ENCODE measurements around the gene B3GALT2.

- TF ChIP-seq POLR2A (IDR thresholded peaks at IDR 0.05; ENCODE audit: low read depth, low read length) (no peak), REST (IDR thresholded peaks at IDR 0.05; ENCODE audit: low read depth, low read length) (no peak), MAX (IDR thresholded peaks at IDR 0.05; ENCODE audit: low read depth, low read length) (no peak), EZH2 (IDR thresholded peaks at IDR 0.05; ENCODE audit: borderline replicate concordance, control insufficient read depth, low read depth, low read length) (no peak), SUZ12 (IDR thresholded peaks at IDR 0.05; ENCODE audit: unreplicated experiment) (no peak), ZNF217 (IDR thresholded peaks at IDR 0.05) (no peak), POLR2AphosphoS5 (IDR thresholded peaks at IDR 0.05; ENCODE audit: low read length) (no peak), ZNF592 (IDR thresholded peaks at IDR 0.05) (no peak), EP300 (IDR thresholded peaks at IDR 0.05; ENCODE audit: borderline replicate concordance in 1 of 2, control insufficient read depth in 1 of 2, low read depth in 2 of 2, low read length in 2 of 2) (no peak), ZNF274 (IDR thresholded peaks at IDR 0.05; ENCODE audit: insufficient read depth, insufficient read length) (no peak)
- TF ChIP-seq, protein P1, sequence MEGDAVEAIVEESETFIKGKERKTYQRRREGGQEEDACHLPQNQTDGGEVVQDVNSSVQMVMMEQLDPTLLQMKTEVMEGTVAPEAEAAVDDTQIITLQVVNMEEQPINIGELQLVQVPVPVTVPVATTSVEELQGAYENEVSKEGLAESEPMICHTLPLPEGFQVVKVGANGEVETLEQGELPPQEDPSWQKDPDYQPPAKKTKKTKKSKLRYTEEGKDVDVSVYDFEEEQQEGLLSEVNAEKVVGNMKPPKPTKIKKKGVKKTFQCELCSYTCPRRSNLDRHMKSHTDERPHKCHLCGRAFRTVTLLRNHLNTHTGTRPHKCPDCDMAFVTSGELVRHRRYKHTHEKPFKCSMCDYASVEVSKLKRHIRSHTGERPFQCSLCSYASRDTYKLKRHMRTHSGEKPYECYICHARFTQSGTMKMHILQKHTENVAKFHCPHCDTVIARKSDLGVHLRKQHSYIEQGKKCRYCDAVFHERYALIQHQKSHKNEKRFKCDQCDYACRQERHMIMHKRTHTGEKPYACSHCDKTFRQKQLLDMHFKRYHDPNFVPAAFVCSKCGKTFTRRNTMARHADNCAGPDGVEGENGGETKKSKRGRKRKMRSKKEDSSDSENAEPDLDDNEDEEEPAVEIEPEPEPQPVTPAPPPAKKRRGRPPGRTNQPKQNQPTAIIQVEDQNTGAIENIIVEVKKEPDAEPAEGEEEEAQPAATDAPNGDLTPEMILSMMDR (IDR thresholded peaks at IDR 0.05 in 2 of 3, conservative IDR thresholded peaks at IDR 0.05 in 1 of 3; ENCODE audit: control insufficient read depth in 2 of 3, extremely low read depth in 1 of 3, insufficient read depth in 1 of 3, low read depth in 3 of 3, low read length in 3 of 3), result no peak
- TF ChIP-seq, protein P2, sequence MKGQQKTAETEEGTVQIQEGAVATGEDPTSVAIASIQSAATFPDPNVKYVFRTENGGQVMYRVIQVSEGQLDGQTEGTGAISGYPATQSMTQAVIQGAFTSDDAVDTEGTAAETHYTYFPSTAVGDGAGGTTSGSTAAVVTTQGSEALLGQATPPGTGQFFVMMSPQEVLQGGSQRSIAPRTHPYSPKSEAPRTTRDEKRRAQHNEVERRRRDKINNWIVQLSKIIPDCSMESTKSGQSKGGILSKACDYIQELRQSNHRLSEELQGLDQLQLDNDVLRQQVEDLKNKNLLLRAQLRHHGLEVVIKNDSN (IDR thresholded peaks at IDR 0.05; ENCODE audit: borderline replicate concordance, extremely low read length, insufficient read depth, low read depth, low read length), result no peak
Observed at GRCh38 chr1:193179094-193179493, 7.3 kb downstream of the B3GALT2 start.

Data from GM12878 (cell line).